Skin epidermis (tissue), 12 donors: ENCODE results near the gene ASB14.
"Not testable (repeated sequence)": the region's sequence is repeated elsewhere in the genome, so short reads cannot be mapped to it uniquely, and the experiment has no call there.

ENCODE experiments used
- H3K27ac ChIP-seq, 21 experiments: fragments of 200-600 bp; sonication (generic) in 11 of 21; one replicate each; pipeline ENCODE4 v1.5.0; 2020; ENCODE audit warnings: mild to moderate bottlenecking in 3 of 21, inconsistent platforms in 2 of 21, moderate library complexity in 2 of 21
- H3K4me3 ChIP-seq, 7 experiments: fragments of 200-600 bp; sonication (generic) in 2 of 7; one replicate each; pipeline ENCODE4 v1.5.0; 2020; ENCODE audit warnings: inconsistent platforms in 2 of 7, mild to moderate bottlenecking in 2 of 7, moderate library complexity in 1 of 7

The ASB14 gene

GRCh38 chr3:57292159-57292896 lies at the start of gene ASB14:
ASB14 (minus strand) TSS chr3:57292685; CDS start chr3:57292033, 652 bp downstream.
- H3K27ac ChIP-seq: no peak within 1 kb of the TSS

GRCh38 chr3:57339071-57339642 lies 46.7 kb upstream of the ASB14 start:
- not testable (repeated sequence) for H3K27ac ChIP-seq, H3K4me3 ChIP-seq

More at GRCh38 chr3:57292159-57292896, at the start of gene ASB14:
- H3K4me3 ChIP-seq: no peak within 1 kb of the TSS

GRCh38 chr3:57338272-57339070 lies 46.0 kb upstream of the ASB14 start:
- H3K4me3 ChIP-seq, H3K27ac ChIP-seq: not testable (repeated sequence)

- Histone ChIP-seq H3K27ac (no peak overlapping the region), H3K4me3 (no peak overlapping the region)
These were observed 42.9 kb upstream of the ASB14 start for GRCh38 chr3:57335283-57335938.

DNA sequence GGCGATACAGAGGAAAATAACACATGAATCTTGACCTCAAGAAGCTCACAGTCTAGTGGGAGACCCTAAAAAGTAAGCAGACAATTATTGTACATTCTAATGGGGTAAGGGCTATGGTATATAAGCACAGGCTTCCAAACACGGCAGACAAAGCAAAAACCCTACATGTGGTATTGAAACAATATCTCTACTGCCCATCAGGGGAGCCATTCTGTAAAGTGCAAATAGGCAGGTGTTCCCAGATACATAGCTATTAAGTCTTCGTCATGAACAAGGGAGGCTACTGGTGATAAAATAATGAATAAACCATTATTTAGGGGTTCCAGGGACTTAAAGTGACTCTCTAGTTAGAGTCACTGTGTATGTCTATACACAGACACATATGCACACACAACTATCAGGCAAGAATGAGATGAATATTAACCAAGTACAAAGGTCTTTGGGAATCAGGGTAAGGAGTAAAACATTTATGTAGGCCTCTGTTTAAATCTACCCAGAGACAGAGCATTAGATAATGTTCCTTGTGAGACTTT lies 38.7 kb upstream of the ASB14 start:
- Histone ChIP-seq H3K4me3 (no peak overlapping the region), H3K27ac (no peak overlapping the region)

DNA sequence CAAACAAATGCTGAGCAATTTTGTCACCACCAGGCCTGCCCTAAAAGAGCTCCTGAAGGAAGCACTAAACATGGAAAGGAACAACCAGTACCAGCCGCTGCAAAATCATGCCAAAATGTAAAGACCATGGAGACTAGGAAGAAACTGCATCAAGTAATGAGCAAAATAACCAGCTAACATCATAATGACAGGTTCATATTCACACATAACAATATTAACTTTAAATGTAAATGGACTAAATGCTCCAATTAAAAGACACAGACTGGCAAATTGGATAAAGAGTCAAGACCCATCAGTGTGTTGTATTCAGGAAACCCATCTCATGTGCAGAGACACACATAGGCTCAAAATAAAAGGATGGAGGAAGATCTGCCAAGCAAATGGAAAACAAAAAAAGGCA lies 34.0 kb upstream of the ASB14 start:
- not testable (repeated sequence) for H3K27ac ChIP-seq

DNA sequence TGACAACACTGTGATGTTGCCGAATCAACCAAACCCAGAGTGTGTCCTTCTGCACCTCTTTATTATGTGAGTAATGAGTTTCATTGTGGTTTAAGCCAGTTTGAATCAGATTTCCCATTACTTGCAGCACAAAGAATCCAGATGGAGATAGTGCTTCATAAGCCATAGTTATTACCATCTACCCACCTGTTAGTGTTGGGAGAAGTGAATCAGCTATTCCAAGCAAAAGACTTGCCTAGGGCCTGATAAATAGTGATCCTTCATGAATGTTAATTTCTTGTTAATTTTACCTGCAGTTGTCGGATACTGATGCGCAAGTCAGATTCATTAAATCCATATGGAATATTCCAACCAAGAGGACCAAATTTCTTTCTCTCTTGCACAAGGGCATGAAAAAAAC lies 21.7 kb upstream of the ASB14 start:
- Histone ChIP-seq H3K4me3 (no peak overlapping the region), H3K27ac (no peak overlapping the region)

More for the DNA sequence above, 34.0 kb upstream of the ASB14 start:
- H3K4me3 ChIP-seq: not testable (repeated sequence)

GRCh38 chr3:57309769-57310360 lies 17.4 kb upstream of the ASB14 start:
- H3K4me3 ChIP-seq: no peak overlapping the region
- H3K27ac ChIP-seq: no peak overlapping the region

DNA sequence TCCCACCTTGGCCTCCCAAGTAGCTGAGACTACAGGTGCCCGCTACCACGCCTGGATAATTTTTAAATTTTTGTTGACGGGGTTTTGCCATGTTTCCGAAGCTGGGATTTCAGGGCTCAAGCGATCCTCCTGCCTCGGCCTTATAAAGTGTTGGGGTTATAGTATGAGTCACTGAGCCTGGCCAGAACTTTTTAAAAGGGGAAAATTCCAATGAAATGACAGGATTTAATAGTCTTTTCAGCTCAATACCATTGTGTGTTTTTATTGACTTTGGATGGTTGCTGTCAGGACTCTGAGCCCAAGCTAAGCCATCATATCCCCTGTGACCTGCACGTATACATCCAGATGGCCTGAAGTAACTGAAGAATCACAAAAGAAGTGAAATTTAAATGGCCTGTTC lies 11.0 kb upstream of the ASB14 start:
- H3K27ac ChIP-seq, H3K4me3 ChIP-seq: not testable (repeated sequence)

DNA sequence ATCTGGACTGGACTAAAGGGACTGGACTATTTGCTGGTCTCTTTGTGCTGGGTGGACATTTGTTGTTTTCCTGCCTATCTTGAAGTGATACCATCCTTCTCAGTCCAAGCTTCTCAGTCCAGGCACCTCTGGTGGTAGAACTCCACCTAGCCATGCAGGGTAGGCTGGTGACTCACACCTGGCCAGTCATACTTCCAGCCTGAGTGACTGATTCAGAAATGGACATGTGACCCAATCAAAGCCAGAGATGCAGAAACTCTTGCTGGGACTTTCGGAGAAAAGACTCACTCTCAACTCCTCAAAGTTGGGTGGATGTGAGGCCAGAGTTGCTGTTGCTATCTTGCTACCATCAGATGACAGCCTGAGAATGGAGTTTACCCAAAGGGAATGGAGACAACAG lies 5.6 kb upstream of the ASB14 start:
- no peak overlapping the region for H3K4me3 ChIP-seq
- no peak overlapping the region for H3K27ac ChIP-seq

GRCh38 chr3:57292897-57293526 lies 527 bp upstream of the ASB14 start:
- Histone ChIP-seq H3K27ac (no peak overlapping the region), H3K4me3 (no peak overlapping the region)

GRCh38 chr3:57288403-57288802 lies 4.1 kb downstream of the ASB14 start:
- Histone ChIP-seq H3K27ac (no peak overlapping the region), H3K4me3 (no peak overlapping the region)

DNA sequence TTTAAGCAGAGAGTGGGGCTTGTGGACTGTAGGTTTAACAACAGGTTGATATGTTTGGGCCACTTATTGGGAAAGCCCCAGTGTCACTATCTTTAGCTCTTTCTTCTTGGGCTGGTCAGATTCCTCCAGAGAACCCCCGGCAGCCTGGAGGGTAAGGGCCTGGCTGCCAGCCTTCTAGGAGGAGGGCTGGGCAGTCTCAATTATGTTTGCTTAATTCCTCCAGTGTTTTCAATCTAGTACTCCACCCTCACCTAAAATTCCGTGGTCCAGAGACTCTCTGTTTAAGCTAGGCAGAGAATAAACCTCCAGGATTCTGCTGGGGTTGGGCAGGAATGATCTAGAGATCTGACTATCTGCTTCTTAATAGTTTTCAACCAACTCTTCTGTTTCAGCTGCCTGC lies 5.3 kb downstream of the ASB14 start:
- no peak overlapping the region for H3K4me3 ChIP-seq
- no peak overlapping the region for H3K27ac ChIP-seq

DNA sequence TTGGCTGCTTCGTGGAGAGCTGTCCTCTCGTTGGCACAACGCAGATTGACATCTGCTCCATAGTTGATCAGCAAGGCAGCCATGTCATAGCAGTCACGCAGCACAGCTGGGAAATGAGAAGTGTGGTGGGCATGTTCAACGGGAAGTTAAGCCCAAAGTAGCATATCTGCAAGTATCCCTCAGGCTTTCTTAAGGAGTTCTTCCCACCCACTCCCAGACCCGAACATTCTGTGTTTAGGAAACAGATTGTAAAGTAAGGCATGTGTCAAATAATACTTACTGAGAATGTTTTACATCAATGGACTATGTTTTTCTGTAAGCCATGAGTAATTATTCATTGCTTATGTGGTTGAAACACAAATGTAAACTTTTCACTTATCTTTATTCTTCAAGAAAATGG lies 9.2 kb downstream of the ASB14 start:
- Histone ChIP-seq H3K4me3 (no peak overlapping the region), H3K27ac (no peak overlapping the region)

DNA sequence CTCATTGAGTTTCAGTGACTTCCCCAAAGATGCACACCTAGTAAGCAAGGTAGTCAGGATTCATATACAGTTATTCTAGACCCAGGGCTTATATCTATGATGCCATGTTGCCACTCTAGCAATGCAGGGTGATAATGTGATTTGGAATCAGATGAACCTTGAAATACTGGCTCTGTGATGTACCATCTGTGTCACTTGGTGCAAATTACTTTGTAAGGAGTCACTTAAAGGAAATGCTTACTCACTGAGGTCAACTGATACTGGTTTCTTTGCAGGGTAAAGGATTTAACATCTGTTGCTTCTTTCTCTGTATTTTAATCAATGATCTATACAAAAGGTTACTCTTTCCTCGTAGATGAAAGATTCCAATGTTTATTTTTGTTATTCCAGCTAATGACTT lies 10.8 kb downstream of the ASB14 start:
- Histone ChIP-seq H3K4me3 (no peak overlapping the region), H3K27ac (no peak overlapping the region)

GRCh38 chr3:57279685-57280084 lies 12.8 kb downstream of the ASB14 start:
- Histone ChIP-seq H3K4me3 (no peak overlapping the region), H3K27ac (no peak overlapping the region)

DNA sequence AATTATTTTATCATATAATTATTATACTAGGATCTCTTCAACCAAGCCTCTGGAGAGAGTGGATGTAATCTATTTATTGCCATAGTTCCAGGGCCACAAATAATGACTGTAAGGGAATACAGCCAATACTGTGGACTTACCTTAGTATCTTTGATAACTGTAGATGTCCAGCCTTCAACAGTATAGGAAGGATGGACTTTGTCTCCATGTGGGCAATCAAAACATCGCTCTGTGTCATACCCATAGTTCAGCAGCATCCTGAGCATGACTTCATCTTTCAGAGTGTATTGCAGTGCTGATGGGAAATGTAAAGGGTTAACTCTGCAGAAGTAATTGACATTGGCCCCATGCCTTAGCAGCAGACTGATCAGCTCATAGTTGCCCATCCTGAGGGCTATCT lies 14.2 kb downstream of the ASB14 start:
- no peak overlapping the region for H3K4me3 ChIP-seq
- H3K27ac ChIP-seq: no peak overlapping the region

DNA sequence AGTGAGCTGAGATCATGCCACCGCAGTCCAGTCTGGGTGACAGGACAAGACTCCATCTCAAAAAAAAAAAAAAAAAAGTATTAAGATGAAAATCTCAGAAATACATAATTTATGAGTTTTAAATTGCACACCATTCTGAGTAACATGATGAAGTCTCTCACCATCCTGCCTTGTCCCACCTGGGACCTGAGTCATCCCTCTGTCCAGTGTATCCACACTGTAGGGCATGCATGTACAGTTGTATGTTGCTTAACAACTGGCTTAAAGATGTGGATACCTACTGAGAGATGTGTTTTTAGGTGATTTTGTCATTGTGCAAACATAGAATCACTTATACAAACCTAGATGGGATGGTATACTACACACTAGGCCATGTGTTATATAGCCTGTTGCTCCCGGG lies 17.1 kb downstream of the ASB14 start:
- Histone ChIP-seq H3K4me3 (no peak overlapping the region), H3K27ac (no peak overlapping the region)

DNA sequence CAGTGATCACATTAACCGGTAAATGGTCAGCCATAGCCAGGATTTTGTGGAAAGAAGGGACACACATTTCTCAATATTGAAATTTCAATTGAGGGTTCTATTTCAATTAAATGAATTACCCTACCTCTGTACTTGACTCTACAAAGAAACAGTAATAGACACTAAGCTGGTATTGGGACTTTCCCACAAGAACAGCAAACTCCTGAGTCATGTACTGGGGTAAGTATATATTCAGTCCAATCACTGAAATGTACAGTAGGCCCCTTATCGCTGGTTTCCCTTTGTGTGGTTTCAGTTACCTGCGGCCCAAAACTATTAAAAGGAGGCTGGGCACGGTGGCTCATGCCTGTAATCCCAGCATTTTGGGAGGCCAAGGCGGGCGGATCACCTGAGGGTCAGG lies 17.6 kb downstream of the ASB14 start:
- no peak overlapping the region for H3K4me3 ChIP-seq
- H3K27ac ChIP-seq: no peak overlapping the region
